Right ventricle myocardium superior (tissue), 1 donor: ENCODE data around the gene PTPN20. TPM values are rescaled to one million over a fixed set of nuclear protein-coding genes. Genes with fewer than 3 reads are reported as not detected.
"Not testable (repeated sequence)": the region's sequence is repeated elsewhere in the genome, so short reads cannot be mapped to it uniquely, and the experiment has no call there.

ENCODE experiments used
- ATAC-seq: fragments of 200-7000 bp; cut with Tn5 transposase; one replicate; pipeline ENCODE4 v1.9.1; 2020; ENCODE audit warnings: mild to moderate bottlenecking; ENCODE audit not compliant: poor library complexity
- DNase-seq: peaks from one replicate; pipeline ENCODE4 v3.0.0-alpha.2; 2020
- intact Hi-C: fragments of 100-400 bp; cut with DNase I; formaldehyde crosslinking; loops from one replicate; pipeline ENCODE4 v1.11.2; 2022
- total RNA-seq: library from RNA; stranded (reverse); fragmentation: NEBNext Ultra II Directional; extraction: Animal tissue kit (Norgen Biotek cat#: 25700); gene quantifications from one replicate; pipeline ENCODE4 v1.2.1, GENCODE V29; 2021
- donor health status: DM: no; HTN: yes; CAD: no; lungs with severe emphysema.

Gene PTPN20
- total RNA-seq, 1 donor from 2014 or later = 19.3 TPM

DNA sequence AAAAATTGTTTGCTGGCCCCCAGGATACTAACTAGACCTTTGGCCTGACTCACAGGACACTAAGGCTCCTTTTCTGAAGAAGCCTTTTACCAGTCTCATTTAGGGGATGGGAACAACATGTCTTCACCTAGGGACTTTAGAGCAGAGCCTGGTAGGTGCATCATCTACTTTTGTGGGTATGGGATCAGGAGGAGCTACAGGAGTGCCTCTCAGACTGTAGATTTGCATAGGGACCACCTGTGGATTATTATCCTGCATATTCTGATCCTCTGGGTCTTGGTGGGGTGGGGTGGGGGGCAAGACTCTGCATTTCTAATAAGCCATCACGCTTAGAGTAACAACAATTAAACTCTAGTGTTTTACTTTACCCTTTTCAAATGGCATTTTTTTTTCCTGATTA is 21.2 kb downstream of the PTPN20 start:
- intact Hi-C loops, DNase-seq, ATAC-seq: not testable (repeated sequence)

DNA sequence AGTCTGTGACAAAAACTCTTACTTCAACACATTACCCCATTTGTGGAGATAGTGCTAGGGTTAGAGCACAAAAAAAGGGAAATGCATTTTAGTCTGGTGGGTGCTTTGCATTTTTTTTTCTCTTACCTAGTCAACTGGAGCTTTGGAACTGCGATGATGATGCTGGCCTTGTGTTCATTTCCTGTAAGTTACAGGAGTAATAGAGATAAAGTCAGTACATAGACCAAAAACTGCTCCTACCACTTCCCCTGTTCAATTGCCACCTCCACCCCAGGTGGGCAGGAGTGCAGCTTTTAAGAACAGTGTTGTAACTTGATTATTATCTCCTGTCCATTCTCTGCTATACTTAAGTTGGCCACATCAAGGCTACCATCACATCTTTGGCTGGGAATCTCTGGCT is 29.9 kb downstream of the PTPN20 start:
- DNase-seq, ATAC-seq, intact Hi-C loops: not testable (repeated sequence)

DNA sequence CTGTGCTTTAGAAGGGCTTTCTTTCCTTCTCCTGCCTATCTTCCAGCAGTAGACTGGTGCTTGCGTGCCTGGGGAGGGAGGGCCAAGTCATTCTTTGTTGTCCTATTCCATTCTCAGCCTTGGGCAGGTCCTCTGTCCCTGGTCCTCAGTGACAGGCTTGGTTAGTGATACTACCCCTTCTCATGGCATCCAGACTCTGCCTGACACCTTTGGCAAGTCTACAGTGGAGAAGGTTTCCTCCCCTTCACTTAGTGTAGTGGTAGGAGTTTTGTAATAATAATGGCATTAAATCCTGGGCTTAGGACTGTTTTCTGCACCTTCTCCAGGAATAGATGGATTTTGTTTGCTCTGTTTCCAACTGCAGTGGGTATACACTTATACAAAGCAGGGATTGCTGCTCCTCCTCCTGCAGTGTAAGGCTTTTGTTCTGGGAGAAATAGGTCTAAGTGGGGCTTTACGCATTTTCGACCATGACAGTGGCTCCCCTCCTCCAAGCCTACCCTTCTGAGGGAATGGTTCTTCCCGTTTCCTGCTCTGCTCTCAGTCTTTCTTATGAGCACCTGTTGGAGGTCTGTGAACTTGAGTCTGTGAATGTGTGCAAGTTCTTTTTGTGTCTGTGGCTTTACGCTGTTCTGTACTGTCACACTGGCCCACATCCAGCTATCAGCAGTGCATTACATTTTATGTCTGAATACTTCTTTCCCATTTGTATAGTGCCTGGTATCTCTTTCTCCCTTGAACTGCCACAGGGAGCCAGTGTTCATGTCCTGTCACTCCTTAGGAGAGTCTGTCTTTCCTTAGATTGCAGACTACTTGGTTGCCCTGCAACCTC is 37.7 kb downstream of the PTPN20 start:
- DNase-seq, ATAC-seq, intact Hi-C loops: not testable (repeated sequence)

DNA sequence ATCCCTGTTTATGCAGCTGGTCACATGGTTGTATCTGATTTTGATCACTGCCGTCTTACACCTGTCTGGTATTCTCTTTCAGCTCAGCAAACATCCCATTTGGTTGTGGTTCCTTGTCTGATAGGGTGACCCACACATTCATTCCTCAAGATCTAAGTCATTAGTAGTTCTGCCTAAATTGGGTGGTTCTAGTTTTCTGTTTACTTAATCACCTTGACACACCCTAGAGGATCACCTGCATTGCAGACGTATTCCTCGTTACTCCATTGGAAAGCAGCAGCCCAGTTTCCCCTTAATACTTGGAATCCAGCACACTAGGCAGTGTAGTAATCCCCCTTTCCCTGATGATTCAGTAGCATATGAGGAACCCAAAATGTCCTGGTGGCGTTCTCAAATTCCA is 41.3 kb downstream of the PTPN20 start:
- DNase-seq, ATAC-seq, intact Hi-C loops: not testable (repeated sequence)

DNA sequence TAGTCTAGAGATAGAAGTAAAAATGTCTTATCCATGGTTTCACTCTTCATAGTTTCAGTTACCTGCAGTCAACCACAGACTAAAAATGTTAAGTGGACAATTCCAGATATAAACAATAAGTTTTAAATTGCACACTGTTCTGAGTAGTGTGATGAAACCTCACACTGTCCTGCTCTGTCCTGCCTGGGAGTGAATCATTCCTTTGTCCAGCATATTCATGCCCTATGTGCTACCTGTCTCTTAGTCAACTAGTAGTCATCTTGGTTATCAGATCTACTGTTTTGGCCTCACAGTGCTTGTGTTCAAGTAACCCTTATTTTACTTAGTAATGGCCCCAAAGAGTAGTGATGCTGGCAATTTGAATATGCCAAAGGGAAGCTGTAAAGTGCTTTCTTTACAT is 49.5 kb downstream of the PTPN20 start:
- intact Hi-C loops, DNase-seq, ATAC-seq: not testable (repeated sequence)

DNA sequence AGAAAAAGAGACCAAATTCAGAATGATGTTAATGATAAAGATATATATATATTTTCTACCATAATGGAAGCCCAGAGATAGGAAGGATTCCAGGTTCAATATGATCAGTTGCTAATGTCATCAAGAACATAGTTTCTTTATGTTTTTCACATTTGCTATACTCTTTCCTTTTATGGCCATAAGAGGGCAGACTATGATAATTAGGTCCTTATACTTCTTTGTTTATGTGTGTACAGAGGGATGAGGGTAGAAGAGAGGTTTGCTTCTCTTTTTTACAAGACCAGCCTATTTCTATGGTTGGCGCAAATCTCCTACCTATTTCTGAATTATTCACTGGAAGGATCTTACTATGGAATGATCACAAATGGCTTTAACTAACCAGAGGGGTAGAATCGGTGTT is 52.1 kb downstream of the PTPN20 start:
- DNase-seq, ATAC-seq, intact Hi-C loops: not testable (repeated sequence)

DNA sequence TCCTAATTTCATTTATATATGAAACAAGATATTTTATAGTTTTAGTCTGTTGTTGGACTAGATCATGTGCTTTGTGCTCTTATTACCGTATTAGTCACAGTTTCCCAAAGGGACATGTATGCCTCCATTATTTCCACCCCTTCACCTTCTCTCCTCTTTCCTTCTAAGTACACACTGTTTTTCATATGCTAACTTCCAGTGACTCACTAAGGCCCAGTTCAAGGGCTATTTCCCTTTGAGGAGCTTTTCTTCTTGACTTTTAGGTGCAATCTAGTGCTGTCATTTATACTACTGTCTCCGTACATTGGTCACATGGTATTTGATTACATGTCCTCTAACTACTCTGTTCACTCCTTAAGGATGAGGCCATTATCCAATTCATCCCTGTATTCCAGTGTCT is 55.8 kb downstream of the PTPN20 start:
- DNase-seq, intact Hi-C loops, ATAC-seq: not testable (repeated sequence)

DNA sequence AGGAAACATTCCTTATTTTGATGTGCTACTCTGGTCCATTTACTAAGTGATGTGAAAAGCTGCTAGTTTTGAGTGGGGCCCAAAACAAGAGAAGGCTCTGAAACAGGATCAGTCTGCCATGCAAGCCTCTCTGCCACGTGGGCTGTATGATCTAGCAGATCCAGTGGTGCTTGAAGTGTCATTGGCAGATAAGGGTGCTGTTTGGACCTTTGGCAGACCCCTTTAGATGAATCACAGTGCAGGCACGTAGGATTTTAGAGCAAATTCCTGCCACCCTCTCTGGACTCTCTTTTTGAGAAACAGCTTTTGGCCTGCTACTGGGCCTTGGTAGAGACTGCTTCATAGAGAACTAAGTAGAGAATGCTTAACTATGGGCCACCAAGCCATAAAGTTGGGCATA is 69.0 kb downstream of the PTPN20 start:
- ATAC-seq, DNase-seq, intact Hi-C loops: not testable (repeated sequence)

DNA sequence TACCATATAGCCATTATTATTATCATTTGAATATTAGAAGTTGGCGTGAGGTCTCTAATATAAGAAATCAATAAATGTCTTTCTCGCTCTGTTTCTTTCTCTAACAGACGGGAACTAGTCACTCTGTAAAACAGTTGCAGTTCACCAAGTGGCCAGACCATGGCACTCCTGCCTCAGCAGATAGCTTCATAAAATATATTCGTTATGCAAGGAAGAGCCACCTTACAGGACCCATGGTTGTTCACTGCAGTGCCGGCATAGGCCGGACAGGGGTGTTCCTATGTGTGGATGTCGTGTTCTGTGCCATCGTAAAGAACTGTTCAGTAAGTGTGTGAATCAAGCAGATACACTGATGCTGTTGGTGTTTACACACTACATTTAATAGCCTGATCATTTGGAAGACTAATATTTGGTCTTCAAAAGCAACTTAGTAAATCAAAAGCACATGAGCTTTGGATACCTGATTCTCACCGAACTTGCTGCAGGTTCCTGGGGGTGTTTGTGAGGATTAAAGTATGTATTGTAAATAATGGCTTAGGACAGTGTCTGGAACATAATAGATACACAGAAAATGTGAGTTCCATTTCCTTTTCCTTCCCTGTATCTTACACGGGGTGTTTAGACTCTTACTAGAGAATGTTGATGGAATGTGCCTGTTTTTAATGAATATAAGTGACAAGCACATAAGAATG is 76.2 kb downstream of the PTPN20 start:
- intact Hi-C loops, DNase-seq: not testable (repeated sequence)
- ATAC-seq = peak; percentile 96

DNA sequence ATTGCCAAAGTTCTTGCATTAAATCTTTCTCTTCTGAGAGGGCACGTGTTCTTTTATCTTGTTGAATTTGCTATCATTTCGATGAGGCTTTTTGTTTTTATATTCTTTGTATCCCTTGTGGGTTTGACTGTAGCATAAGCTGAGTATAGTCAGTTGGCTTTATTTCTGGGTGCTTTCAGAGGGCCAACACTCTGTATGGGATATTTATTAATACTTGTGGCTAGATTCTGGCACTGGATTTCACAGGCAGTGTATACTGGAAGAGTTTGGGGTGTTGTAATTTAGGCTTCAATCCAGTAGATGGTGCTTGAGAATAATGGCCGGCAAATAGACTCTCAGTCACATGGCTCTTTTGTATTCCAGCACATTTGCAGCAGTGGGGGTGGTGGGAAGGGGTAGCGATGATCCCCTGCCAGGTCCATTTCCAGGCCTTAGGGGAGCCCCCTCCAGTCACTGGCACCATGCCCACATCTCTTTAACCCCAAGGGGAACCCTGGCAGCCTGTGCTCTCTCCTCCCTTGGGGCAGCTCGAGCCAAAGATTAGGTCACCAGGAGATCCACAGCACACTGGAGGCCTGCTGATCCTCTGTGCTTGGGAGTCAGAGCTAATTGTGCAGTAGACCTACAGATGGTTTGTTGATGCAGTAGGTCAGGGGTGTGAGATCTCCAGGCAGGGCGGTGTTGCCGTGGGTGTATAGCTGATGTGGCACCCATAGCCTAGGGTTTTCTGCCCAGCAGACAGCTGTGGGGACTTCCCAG is 81.8 kb downstream of the PTPN20 start:
- DNase-seq (peak; percentile 54), ATAC-seq (peak; percentile 85)
- intact Hi-C loops = no loop called here

DNA sequence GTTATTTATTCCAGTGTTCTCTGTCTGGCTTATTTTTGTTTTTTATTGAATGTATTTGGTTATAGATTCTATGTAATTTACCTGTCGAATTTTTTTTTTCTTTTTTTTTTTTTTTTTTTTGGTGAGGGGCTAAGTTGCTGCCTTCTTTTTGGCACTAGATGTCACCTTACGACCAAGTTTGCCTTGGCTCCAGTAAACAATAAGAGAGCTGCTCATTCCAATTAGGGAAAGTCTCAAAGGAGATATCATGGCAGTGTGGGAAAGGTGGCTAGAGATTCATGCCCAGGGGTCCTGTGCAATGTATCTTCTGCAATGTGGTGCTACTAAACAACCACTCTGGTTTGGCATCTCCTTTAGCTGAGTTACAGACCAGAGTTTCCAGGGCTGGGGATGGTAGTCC is 84.0 kb downstream of the PTPN20 start:
- ATAC-seq = no peak
- no peak for DNase-seq
- intact Hi-C loops = no loop called here

DNA sequence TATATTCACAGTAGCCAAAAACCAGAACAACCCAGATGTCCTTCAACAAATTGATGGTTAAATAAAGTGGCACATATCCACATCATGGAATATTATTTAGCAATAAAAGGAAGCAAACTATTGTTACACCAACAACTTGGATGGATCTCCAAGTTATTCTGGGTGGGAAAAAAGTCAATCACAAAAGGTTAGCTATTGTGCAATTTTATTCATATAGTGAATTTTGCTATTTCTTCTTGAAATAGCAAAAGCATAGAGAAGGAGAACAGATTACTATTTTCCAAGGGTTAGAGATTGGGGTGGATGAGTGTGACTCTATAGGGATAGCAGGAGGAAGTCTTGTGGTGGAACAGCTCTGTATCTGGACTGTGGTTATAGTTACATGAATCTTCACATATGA is 87.0 kb downstream of the PTPN20 start:
- DNase-seq = no peak
- intact Hi-C loops = no loop called here
- no peak for ATAC-seq

DNA sequence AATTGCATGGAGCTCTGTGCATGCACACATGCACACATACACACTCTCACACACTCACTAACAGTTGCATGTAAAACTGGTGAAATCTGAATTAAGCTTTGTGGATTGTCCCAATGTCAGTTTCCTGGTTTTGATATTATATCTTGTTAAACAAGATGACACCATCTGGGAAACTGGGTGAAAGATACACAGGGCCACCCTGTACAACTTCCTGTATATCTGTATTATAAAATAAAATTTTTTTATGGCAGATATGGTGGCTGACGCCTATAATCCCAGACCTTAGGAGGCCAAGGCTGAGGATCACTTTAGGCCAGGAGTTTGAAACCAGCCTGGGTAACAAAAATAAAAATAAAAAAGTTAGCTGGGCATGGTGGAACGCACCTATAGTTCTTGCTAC is 87.4 kb downstream of the PTPN20 start:
- DNase-seq = no peak
- ATAC-seq = no peak
- intact Hi-C loops = no loop called here

DNA sequence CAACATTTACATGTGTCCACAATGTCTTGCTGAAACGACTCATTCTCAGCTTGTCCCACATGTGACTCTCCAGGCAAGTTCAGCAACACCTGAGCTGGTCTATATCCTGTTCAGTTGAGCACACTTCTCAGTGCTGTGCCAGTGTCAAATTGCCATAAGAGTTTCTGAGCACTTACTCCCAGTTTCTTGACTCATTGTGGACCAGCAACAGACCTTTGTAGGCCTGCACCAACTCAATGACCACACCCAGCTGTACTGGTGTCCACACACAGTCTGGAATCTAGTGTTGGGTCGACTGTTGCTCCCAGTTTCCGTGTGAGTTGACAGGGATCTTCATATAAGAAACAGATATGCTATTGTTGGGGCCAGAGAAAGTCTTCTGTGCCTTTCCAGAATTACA is 88.0 kb downstream of the PTPN20 start:
- ATAC-seq = no peak
- no peak for DNase-seq
- intact Hi-C loops = no loop called here

DNA sequence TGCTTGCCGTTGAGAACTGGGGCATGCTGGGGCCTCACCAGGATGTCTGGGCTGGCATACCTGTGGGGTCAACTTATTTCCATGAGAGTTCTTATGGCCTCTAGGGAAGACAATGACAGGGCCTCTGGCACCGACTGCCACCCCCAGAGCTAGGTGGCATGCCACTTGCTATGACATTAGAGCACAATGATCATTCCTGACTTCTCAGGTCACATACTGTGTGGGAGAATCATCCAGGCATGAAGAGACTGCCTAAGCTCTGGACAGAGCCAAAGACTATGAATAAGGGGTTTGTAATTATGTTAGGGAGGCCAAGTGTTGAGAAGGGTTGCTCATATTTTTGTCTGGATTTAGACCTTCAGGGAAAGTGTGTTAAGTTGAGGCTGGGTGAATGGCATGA is 97.5 kb downstream of the PTPN20 start:
- DNase-seq (no peak), ATAC-seq (no peak)
- intact Hi-C loops = no loop called here

DNA sequence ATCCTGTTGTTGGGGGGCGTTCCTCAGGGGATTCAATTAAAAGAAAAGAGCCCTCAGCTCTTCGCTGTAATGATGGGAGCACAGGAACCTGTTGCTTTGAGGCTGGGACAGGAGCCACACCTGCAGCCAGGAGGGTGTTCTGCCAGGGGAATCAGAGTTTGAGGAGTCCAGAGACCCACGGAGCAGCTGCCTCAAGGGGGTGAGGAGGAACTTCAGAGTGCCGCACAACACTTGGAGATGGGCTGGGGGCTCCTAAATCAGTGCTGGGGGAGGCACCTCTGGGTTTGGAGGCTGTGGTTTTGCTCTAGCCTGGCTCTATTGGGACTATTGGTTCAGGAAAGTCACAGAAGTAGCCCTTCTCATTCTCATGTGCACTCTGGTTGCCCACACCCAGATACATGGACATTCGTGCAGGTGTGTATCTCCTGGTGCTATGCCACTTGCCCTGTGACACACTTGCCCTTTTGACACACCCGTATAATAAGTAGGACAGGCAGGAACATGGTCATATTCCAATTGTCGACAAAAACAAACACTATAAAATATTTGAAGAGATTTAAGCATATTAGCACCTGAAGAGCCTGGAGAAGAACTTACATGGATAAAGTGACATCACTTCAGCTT is 98.1 kb downstream of the PTPN20 start:
- DNase-seq (no peak), ATAC-seq (no peak)
- intact Hi-C loops = no loop called here

DNA sequence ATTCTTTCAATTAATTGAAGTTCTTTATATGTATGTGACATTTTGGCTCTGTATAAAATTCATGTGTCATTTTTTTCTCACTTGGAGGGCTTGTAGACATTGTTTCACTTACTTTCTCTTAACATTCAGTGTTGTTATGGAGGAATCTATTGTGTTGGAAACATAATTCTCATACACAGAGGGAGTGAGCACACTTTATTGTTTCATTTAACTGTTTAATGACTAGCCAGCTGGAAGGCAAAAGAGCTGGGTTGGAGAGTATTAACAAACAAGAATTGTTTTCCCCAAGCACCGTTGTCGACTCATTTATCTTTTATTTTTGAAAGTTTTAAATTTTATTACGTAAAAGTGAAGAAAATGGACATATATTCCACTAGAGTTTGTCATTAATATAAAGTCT is 98.8 kb downstream of the PTPN20 start:
- intact Hi-C loops = no loop called here
- DNase-seq (no peak), ATAC-seq (no peak)

DNA sequence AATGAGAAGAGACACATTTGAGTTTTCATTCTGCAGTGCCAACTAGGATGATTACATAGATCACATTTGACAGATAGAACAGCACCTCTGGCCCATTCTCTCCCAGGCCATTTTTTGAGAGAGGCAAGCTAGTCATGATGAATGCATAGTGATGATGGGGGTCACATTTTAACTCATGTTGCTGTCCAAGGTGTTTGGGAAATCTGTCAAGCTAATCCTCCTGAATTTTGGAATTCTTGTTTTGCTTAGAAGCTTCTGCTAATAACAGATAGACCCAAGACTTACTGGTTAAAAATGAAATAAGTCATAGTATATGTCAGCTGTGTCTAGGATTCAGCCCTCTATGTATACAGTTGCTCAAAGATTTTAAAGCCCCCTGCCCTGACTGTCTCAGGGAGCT is 101.0 kb downstream of the PTPN20 start:
- DNase-seq = no peak
- ATAC-seq = no peak
- intact Hi-C loops = no loop called here
